Naive thymus-derived CD4-positive, alpha-beta T cell (primary cell): ENCODE measurements around the gene AHDC1. TPM values are rescaled to one million over a fixed set of nuclear protein-coding genes. Genes with fewer than 3 reads are reported as not detected.

Experiments used
- ATAC-seq: fragments of 150-1000 bp; cut with Tn5 transposase; 2 replicates; pipeline ENCODE4 v1.10.0; 2021; ENCODE audit warnings: mild to moderate bottlenecking, moderate library complexity
- CTCF ChIA-PET: fragments of 350-600 bp; sonication (Branson Sonifier 250); formaldehyde crosslinking; loops from one replicate; lab custom pipeline; 2021; ENCODE audit warnings: antibody characterized with exemption; lab: Charles Lee
- POLR2A ChIA-PET: fragments of 350-600 bp; sonication (Branson Sonifier 250); formaldehyde crosslinking; loops from one replicate; lab custom pipeline; 2021; ENCODE audit warnings: antibody characterized with exemption, inconsistent platforms; lab: Charles Lee
- DNase-seq, 9 donors: peaks; one replicate each; pipeline versions ENCODE4 v3.0.0 to v3.0.0-alpha.2; 2020 to 2022; ENCODE audit warnings: mixed read lengths in 1 of 9
- H3K27ac ChIP-seq: one replicate; pipeline ENCODE4 v1.7.0; 2013; ENCODE audit warnings: mild to moderate bottlenecking, low read depth, low read length, moderate library complexity
- H3K27me3 ChIP-seq, 2 donors: one replicate each; pipeline ENCODE4 v1.7.0; 2013; ENCODE audit warnings: low read length in 2 of 2, mild to moderate bottlenecking in 2 of 2, moderate library complexity in 2 of 2; ENCODE audit not compliant: control insufficient read depth in 2 of 2, insufficient read depth in 2 of 2
- H3K36me3 ChIP-seq, 3 experiments: 1 replicate in 2 of 3; 2 replicates in 1 of 3; pipeline ENCODE4 v1.7.0; 2013; ENCODE audit warnings: low read length in 3 of 3, mild to moderate bottlenecking in 3 of 3, moderate library complexity in 1 of 3; ENCODE audit not compliant: insufficient read depth in 3 of 3, control insufficient read depth in 2 of 3
- H3K4me1 ChIP-seq, 2 donors: one replicate each; pipeline ENCODE4 v1.7.0; 2013; ENCODE audit warnings: low read length in 2 of 2, mild to moderate bottlenecking in 2 of 2, moderate library complexity in 1 of 2; ENCODE audit not compliant: control insufficient read depth in 2 of 2, insufficient read depth in 2 of 2
- H3K4me3 ChIP-seq: 2 replicates; pipeline ENCODE4 v1.7.0; 2013; ENCODE audit warnings: mild to moderate bottlenecking, low read length
- H3K9me3 ChIP-seq, 3 experiments: 1 replicate in 2 of 3; 2 replicates in 1 of 3; pipeline ENCODE4 v1.7.0; 2013; ENCODE audit warnings: low read length in 3 of 3; ENCODE audit not compliant: control insufficient read depth in 2 of 3
- H3K27ac Mint-ChIP-seq, 9 donors: one replicate each; pipeline ENCODE4 v1.8.0; 2020 to 2022; ENCODE audit warnings: mixed read lengths in 9 of 9, mild to moderate bottlenecking in 8 of 9, moderate library complexity in 5 of 9, inconsistent platforms in 2 of 9
- H3K27me3 Mint-ChIP-seq, 5 donors: one replicate each; pipeline ENCODE4 v1.8.0; 2021 to 2022; ENCODE audit warnings: mixed read lengths in 5 of 5, mild to moderate bottlenecking in 1 of 5
- H3K36me3 Mint-ChIP-seq, 5 donors: one replicate each; pipeline ENCODE4 v1.8.0; 2020 to 2022; ENCODE audit warnings: mixed read lengths in 5 of 5, mild to moderate bottlenecking in 3 of 5, inconsistent platforms in 1 of 5
- H3K4me1 Mint-ChIP-seq, 7 donors: one replicate each; pipeline ENCODE4 v1.8.0; 2020 to 2022; ENCODE audit warnings: mixed read lengths in 7 of 7, mild to moderate bottlenecking in 3 of 7, inconsistent platforms in 1 of 7
- H3K4me3 Mint-ChIP-seq, 10 donors: one replicate each; pipeline ENCODE4 v1.8.0; 2020 to 2022; ENCODE audit warnings: mild to moderate bottlenecking in 10 of 10, mixed read lengths in 10 of 10, moderate library complexity in 6 of 10, inconsistent platforms in 2 of 10
- H3K9me3 Mint-ChIP-seq, 11 donors: one replicate each; pipeline ENCODE4 v1.8.0; 2020 to 2022; ENCODE audit warnings: mixed read lengths in 11 of 11, mild to moderate bottlenecking in 4 of 11, inconsistent platforms in 1 of 11, moderate library complexity in 1 of 11
- intact Hi-C, 2 donors: fragments of 100-400 bp; cut with micrococcal nuclease; formaldehyde crosslinking; loops; one replicate each; pipeline ENCODE4 v1.15.1; 2023
- polyA plus RNA-seq, 2 donors: library from polyadenylated mRNA; unstranded; fragments of 300-500 nt; fragmentation: Illumina TruSeq; gene quantifications; one replicate each; pipeline ENCODE4 v1.2.3, GENCODE V29; 2021
- total RNA-seq, 6 experiments: library from RNA in 5 of 6; stranded (reverse) in 5 of 6; gene quantifications; 1 replicate in 5 of 6; 2 replicates in 1 of 6; pipeline ENCODE4 v1.2.3 and lab custom pipeline; 2021 to 2026

The AHDC1 gene
- total and polyA plus RNA-seq, 7 experiments from 2014 or later = 0.90 to 38.8 (median 21.3) TPM

- peaks cover 0 to 38% (median 0%) of the 10 kb centered on the region in 3 experiments for H3K36me3 ChIP-seq
- Mint-ChIP-seq H3K27ac (peak overlapping the region in 4 of 9 donors; percentile 15 to 59 (median 54)), H3K4me1 (peaks cover 19 to 33% (median 26%) of the 10 kb centered on the region in 7 donors), H3K9me3 (peaks cover 0 to 4% (median 0%) of the 10 kb centered on the region in 11 donors), H3K36me3 (peaks cover 0 to 22% (median 4%) of the 10 kb centered on the region in 5 donors), H3K4me3 (no peak overlapping the region), H3K27me3 (no peaks in the 10 kb centered on the region)
- H3K9me3 ChIP-seq = no peaks in the 10 kb centered on the region
- H3K27ac ChIP-seq = no peak overlapping the region
- no peak overlapping the region for H3K4me3 ChIP-seq
- no peaks in the 10 kb centered on the region for H3K4me1 ChIP-seq
- ChIA-PET POLR2A (interaction anchor here (1.2 kb wide), 3 partner anchors 9 to 14 kb away, joined by 4 to 5 read pairs (median 4); no protein-coding TSS in a partner anchor), CTCF (interaction anchor here (0.9 kb wide), 1 partner anchor 21 kb away, joined by 6 read pairs; no protein-coding TSS in a partner anchor)
- no peaks in the 10 kb centered on the region for H3K27me3 ChIP-seq
- intact Hi-C loops = no loop called here
- ATAC-seq = no peak
- no peak for DNase-seq
Observed at GRCh38 chr1:27536010-27536757, 67.8 kb downstream of the AHDC1 start.

GRCh38 chr1:27535386-27535785 lies 68.6 kb downstream of the AHDC1 start:
- no peak for DNase-seq
- no peaks in the 10 kb centered on the region for H3K4me1 ChIP-seq
- peaks cover 0 to 38% (median 0%) of the 10 kb centered on the region in 3 experiments for H3K36me3 ChIP-seq
- peak overlapping the region in 2 of 9 donors; percentile 43 to 51 for H3K27ac Mint-ChIP-seq
- no peak overlapping the region for H3K4me3 ChIP-seq
- H3K9me3 Mint-ChIP-seq = peaks cover 0 to 4% (median 0%) of the 10 kb centered on the region in 11 donors
- H3K27me3 Mint-ChIP-seq = no peaks in the 10 kb centered on the region
- no peak for ATAC-seq
- peaks cover 0 to 20% (median 4%) of the 10 kb centered on the region in 5 donors for H3K36me3 Mint-ChIP-seq
- no peak overlapping the region for H3K27ac ChIP-seq
- ChIA-PET CTCF (interaction anchor here (1.6 kb wide), 1 partner anchor 12 kb away, joined by 3 read pairs; no protein-coding TSS in a partner anchor), POLR2A (interaction anchor here (1.2 kb wide), 1 partner anchor 10 kb away, joined by 5 read pairs; no protein-coding TSS in a partner anchor)
- no peak overlapping the region for H3K4me3 Mint-ChIP-seq
- H3K9me3 ChIP-seq = no peaks in the 10 kb centered on the region
- H3K4me1 Mint-ChIP-seq = peaks cover 17 to 30% (median 26%) of the 10 kb centered on the region in 7 donors
- intact Hi-C loops = no loop called here
- H3K27me3 ChIP-seq = no peaks in the 10 kb centered on the region

DNA sequence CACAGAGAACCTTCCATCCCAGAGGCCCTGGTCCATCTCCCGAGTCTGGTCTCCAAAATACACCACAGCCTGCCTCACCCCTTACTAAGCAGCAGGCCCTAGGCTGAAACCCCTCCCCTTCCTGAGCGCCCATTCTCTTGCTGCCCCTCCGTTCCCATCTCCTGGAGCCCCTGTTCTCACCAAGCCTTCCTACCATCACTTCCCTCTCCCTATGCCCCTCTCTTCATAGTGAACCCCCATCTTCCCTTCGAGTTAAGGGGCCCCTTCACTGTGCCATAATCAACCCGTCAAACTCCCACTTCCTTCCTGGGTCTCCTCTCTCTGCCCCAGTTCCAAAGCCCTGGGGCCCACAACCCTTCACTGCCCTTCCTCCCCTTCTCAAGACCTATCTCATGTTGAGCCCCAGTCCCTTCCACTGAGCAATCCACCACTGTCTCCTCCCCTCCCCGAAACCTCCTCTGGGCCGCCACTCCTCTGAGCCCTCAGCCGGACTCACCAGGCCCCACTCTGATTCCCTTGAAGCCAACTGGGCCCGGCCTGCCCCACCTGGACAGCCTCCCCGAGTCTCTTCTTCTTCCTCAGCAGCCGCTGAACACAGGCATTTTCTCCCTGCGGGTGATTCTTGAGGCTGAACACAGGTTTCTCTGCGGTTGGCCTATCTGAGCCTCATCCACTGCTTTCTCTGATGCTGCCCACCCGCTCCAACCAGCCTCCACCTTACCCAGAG lies 71.8 kb downstream of the AHDC1 start:
- Mint-ChIP-seq H3K27ac (peak overlapping the region; percentile 72 to 91 (median 80)), H3K4me3 (peak overlapping the region in 1 of 10 donors; percentile 18), H3K27me3 (no peaks in the 10 kb centered on the region), H3K36me3 (peaks cover 0 to 30% (median 4%) of the 10 kb centered on the region in 5 donors), H3K4me1 (peaks cover 18 to 42% (median 37%) of the 10 kb centered on the region in 7 donors), H3K9me3 (peaks cover 0 to 4% (median 0%) of the 10 kb centered on the region in 11 donors)
- ATAC-seq (no peak), DNase-seq (no peak)
- Histone ChIP-seq H3K4me3 (no peak overlapping the region), H3K9me3 (no peaks in the 10 kb centered on the region), H3K36me3 (peaks cover 0 to 30% (median 0%) of the 10 kb centered on the region in 3 experiments), H3K27ac (peak overlapping the region; percentile 55), H3K4me1 (peaks cover 5 to 11% of the 10 kb centered on the region in 2 donors), H3K27me3 (no peaks in the 10 kb centered on the region)
- ChIA-PET CTCF (no interaction called here), POLR2A (interaction anchor here (0.6 to 1.4 kb wide), 2 partner anchors 9 to 825 kb away, joined by 3 to 6 read pairs; no protein-coding TSS in a partner anchor)
- intact Hi-C loops = no loop called here

DNA sequence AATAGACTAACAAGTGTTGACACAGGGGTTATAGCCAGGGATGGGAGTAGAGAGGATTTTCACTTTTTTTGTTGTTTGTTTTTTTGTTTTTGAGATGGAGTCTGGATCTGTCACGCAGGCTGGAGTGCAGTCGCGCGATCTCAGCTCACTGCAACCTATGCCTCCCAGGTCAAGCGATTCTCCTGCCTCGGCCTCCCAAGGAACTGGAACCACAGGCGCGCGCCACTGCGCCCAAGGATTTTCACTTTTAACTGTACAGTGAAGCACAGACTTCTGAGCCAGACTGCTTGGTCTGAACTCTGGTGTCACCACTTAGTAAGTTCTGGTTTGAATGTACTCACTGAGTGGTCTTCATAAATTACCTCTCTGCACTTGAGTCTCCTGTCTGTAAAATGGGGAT lies 73.8 kb downstream of the AHDC1 start:
- no peaks in the 10 kb centered on the region for H3K27me3 Mint-ChIP-seq
- ChIA-PET CTCF (interaction anchor here (1.2 kb wide), 1 partner anchor 76 kb away, joined by 5 read pairs; no protein-coding TSS in a partner anchor), POLR2A (interaction anchor here (0.5 to 0.9 kb wide), 2 partner anchors 26 to 216 kb away, joined by 3 to 4 read pairs; no protein-coding TSS in a partner anchor)
- Histone ChIP-seq H3K27ac (no peak overlapping the region), H3K4me1 (peaks cover 24 to 31% of the 10 kb centered on the region in 2 donors), H3K9me3 (no peaks in the 10 kb centered on the region), H3K27me3 (no peaks in the 10 kb centered on the region), H3K36me3 (peaks cover 0 to 21% (median 0%) of the 10 kb centered on the region in 3 experiments), H3K4me3 (no peak overlapping the region)
- ATAC-seq (no peak), DNase-seq (no peak)
- H3K9me3 Mint-ChIP-seq = peaks cover 0 to 4% (median 0%) of the 10 kb centered on the region in 11 donors
- H3K27ac Mint-ChIP-seq = peak overlapping the region in 4 of 9 donors; percentile 62 to 78 (median 68)
- intact Hi-C loops = no loop called here
- H3K4me1 Mint-ChIP-seq = peaks cover 37 to 60% (median 48%) of the 10 kb centered on the region in 7 donors
- peaks cover 0 to 36% (median 4%) of the 10 kb centered on the region in 5 donors for H3K36me3 Mint-ChIP-seq
- H3K4me3 Mint-ChIP-seq = peak overlapping the region in 1 of 10 donors; percentile 8

GRCh38 chr1:27529704-27530018 lies 74.3 kb downstream of the AHDC1 start:
- intact Hi-C loops = loop anchor here in 1 of 2 donors (5.0 kb wide), 1 partner anchor 198 kb away; the partner anchor contains the start of gene FAM76A
- H3K4me1 ChIP-seq = peaks cover 28 to 36% of the 10 kb centered on the region in 2 donors
- peak overlapping the region; percentile 51 to 91 (median 82) for H3K27ac Mint-ChIP-seq

More at GRCh38 chr1:27529704-27530018, 74.3 kb downstream of the AHDC1 start:
- Histone ChIP-seq H3K27ac (no peak overlapping the region), H3K27me3 (no peaks in the 10 kb centered on the region), H3K9me3 (no peaks in the 10 kb centered on the region), H3K36me3 (peaks cover 0 to 17% (median 0%) of the 10 kb centered on the region in 3 experiments), H3K4me3 (no peak overlapping the region)
- ChIA-PET POLR2A (interaction anchor here (0.5 to 0.9 kb wide), 2 partner anchors 27 to 215 kb away, joined by 3 to 4 read pairs; no protein-coding TSS in a partner anchor), CTCF (interaction anchor here (0.6 to 1.2 kb wide), 2 partner anchors 77 to 130 kb away, joined by 4 to 5 read pairs; no protein-coding TSS in a partner anchor)
- peaks cover 42 to 64% (median 53%) of the 10 kb centered on the region in 7 donors for H3K4me1 Mint-ChIP-seq
- peaks cover 0 to 36% (median 4%) of the 10 kb centered on the region in 5 donors for H3K36me3 Mint-ChIP-seq
- DNase-seq (no peak), ATAC-seq (no peak)
- no peaks in the 10 kb centered on the region for H3K27me3 Mint-ChIP-seq
- peak overlapping the region in 6 of 10 donors; percentile 26 to 84 (median 53) for H3K4me3 Mint-ChIP-seq
- H3K9me3 Mint-ChIP-seq = peaks cover 0 to 4% (median 0%) of the 10 kb centered on the region in 11 donors
